Mucosa of descending colon (tissue), 3 donors: Measurements from ENCODE around the gene PITPNM1. TPM values are rescaled to one million over a fixed set of nuclear protein-coding genes. Genes with fewer than 3 reads are reported as not detected.
A peak's percentile ranks its signal among the peaks of the same experiment; 100 is the strongest.
"Not testable (repeated sequence)": the region's sequence is repeated elsewhere in the genome, so short reads cannot be mapped to it uniquely, and the experiment has no call there.

Experiments used
- ATAC-seq: fragments of 200-7000 bp; cut with Tn5 transposase; one replicate; pipeline ENCODE4 v1.9.1; 2020; ENCODE audit warnings: mild to moderate bottlenecking, moderate library complexity
- DNase-seq, 3 donors: peaks; one replicate each; pipeline ENCODE4 v3.0.0-alpha.2; 2020
- H3K36me3 ChIP-seq: fragments of 200-600 bp; one replicate; pipeline ENCODE4 v1.8.0; 2021; ENCODE audit warnings: low read depth, mild to moderate bottlenecking
- H3K4me1 ChIP-seq: fragments of 200-600 bp; one replicate; pipeline ENCODE4 v1.8.0; 2021; ENCODE audit warnings: low read depth, mild to moderate bottlenecking
- H3K4me3 ChIP-seq: fragments of 200-600 bp; one replicate; pipeline ENCODE4 v1.8.0; 2021; ENCODE audit warnings: mild to moderate bottlenecking
- H3K9me3 ChIP-seq: fragments of 200-600 bp; one replicate; pipeline ENCODE4 v1.8.0; 2021; ENCODE audit warnings: mild to moderate bottlenecking
- intact Hi-C, 2 donors: fragments of 100-400 bp; cut with DNase I in 1 of 2; cut with micrococcal nuclease in 1 of 2; formaldehyde crosslinking; loops; one replicate each; pipeline versions ENCODE4 v1.11.0 to v1.11.1; 2022; cut with DNase I, micrococcal nuclease
- total RNA-seq, 3 donors: library from RNA; stranded (reverse); fragmentation: NEBNext Ultra II Directional in 2 of 3; extraction: Animal tissue kit (Norgen Biotek cat#: 25700) in 2 of 3; gene quantifications; one replicate each; pipeline versions ENCODE4 v1.2.1 to v1.2.4, GENCODE V29; 2021 to 2023
- TF ChIP-seq, protein P1 (sequence below): fragments of 200-600 bp; IDR thresholded peaks from one replicate; pipeline ENCODE4 v1.8.0; 2022; ENCODE audit warnings: antibody characterized with exemption, mild to moderate bottlenecking
- donor health status: DM: no; HTN: no; CAD: no; lungs with moderate emphysema.
- donor health status: DM: no; HTN: no; CAD: no.
- donor health status: DM: no; HTN: yes; CAD: no.

PITPNM1 gene
- total RNA-seq, 3 donors from 2014 or later = 59.6 to 104 (median 83.7) TPM

DNA sequence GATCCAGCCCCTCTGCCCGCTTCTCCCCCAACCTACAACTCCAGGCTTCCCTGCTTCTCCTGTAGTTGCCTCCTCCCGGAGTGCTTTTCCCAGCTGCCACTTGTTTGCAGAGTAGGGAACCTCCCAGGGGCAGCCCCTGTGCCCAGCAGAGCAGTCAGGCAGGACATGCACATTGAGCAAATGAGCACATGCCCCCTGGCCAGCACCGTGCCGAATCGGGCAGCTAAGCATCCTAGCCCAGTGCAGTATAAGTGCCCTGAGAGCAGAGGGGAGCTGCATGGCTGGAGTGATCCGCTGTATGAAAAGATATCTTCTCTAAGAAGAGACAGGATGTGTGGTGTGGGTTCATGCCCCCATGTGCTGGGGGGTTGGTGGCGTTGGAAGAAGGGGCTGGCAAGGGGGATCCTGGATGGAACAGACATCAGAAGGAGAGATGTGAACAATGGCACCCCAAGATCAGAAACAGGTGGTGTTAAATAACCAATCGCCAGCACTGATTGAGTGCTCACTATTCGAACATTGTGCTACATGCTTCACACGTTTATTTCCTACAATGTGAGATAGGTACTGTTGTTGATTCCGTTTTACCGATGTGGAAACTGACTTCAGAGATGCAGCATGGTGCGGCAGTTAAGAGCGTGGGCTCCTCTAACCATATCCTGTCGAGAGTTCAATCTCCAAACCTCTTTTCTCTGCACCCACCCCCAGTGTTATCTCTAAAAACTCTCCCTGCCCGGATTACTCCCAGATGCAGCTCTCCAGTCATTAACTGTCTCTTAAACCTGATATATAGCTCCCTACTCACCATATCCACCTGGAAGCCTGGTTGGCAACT, 21.1 kb downstream of the PITPNM1 start:
- no peaks in the 10 kb centered on the region for H3K9me3 ChIP-seq
- intact Hi-C loops = no loop called here
- ATAC-seq = peak; percentile 2
- H3K4me1 ChIP-seq = peaks cover 24% of the 10 kb centered on the region
- DNase-seq = peak in 1 of 3 donors; percentile 64
- no peaks in the 10 kb centered on the region for H3K36me3 ChIP-seq
- TF ChIP-seq, protein P1, sequence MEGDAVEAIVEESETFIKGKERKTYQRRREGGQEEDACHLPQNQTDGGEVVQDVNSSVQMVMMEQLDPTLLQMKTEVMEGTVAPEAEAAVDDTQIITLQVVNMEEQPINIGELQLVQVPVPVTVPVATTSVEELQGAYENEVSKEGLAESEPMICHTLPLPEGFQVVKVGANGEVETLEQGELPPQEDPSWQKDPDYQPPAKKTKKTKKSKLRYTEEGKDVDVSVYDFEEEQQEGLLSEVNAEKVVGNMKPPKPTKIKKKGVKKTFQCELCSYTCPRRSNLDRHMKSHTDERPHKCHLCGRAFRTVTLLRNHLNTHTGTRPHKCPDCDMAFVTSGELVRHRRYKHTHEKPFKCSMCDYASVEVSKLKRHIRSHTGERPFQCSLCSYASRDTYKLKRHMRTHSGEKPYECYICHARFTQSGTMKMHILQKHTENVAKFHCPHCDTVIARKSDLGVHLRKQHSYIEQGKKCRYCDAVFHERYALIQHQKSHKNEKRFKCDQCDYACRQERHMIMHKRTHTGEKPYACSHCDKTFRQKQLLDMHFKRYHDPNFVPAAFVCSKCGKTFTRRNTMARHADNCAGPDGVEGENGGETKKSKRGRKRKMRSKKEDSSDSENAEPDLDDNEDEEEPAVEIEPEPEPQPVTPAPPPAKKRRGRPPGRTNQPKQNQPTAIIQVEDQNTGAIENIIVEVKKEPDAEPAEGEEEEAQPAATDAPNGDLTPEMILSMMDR = no peak
- no peak overlapping the region for H3K4me3 ChIP-seq

DNA sequence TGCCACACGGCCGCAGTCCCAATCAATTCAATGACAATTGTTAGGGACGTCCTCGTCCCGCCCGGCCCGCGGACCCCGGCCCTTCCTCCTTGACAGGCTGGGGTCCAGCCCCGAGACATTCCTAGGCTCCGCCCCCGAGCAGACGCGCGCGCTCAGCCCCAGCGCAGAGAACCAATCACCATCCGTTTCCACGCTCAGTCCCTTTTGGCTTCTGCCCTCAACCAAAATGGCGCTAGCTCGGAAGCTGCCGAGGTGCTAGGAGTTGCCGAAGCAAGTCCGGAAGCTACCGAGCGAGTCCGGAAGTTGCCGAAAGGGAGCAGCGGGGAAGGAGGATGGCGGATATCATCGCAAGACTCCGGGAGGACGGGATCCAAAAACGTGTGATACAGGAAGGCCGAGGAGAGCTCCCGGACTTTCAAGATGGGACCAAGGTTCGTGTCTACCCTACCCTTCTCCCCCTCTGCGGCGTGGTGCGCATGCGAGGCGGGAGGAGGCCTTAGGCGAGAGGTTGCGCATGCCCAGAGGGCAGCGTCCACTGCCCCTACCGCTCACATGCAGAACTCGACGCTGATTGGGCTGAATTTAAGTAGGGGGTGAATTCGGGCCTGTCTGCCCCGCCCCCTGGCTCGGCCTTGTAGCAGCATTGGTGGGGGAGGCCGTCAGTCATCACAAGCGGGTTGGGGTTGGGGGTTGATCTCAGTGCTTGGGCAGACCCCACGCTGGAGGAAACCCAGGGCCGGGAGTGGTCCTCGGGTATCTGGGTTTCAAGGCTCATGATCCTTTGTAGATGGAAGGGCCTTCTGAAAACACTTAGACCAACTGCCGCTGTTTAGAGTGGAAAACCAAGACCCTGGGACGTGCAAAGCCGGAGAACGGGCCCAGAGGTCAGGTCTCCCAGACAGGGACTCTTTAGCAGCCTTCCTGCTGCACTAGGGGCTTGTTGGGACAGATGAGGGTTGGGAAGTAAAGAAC, 22.1 kb downstream of the PITPNM1 start, which contains the start of gene AIP:
Gene AIP, plus strand, starts transcription at position 200 of the 972 bp plus-strand sequence. Its CDS starts 133 bp downstream, at position 333.
- TF ChIP-seq, protein P1 = no peak
- DNase-seq (peak; percentile 98 to 99 (median 98)), ATAC-seq (peak; percentile 96)
- Histone ChIP-seq H3K4me3 (peak within 1 kb of the TSS; percentile 27), H3K36me3 (no peaks in the 10 kb centered on the region), H3K9me3 (no peaks in the 10 kb centered on the region), H3K4me1 (peaks cover 23% of the 10 kb centered on the region)
- intact Hi-C loops = no loop called here

GRCh38 chr11:67482275-67482826, 22.8 kb downstream of the PITPNM1 start:
- intact Hi-C loops = no loop called here
- no peaks in the 10 kb centered on the region for H3K9me3 ChIP-seq
- peak overlapping the region; percentile 7 for H3K4me3 ChIP-seq
- no peaks in the 10 kb centered on the region for H3K36me3 ChIP-seq
- TF ChIP-seq, protein P1 = no peak
- peaks cover 23% of the 10 kb centered on the region for H3K4me1 ChIP-seq
- ATAC-seq (peak; percentile 50), DNase-seq (peak in 1 of 3 donors; percentile 54)

DNA sequence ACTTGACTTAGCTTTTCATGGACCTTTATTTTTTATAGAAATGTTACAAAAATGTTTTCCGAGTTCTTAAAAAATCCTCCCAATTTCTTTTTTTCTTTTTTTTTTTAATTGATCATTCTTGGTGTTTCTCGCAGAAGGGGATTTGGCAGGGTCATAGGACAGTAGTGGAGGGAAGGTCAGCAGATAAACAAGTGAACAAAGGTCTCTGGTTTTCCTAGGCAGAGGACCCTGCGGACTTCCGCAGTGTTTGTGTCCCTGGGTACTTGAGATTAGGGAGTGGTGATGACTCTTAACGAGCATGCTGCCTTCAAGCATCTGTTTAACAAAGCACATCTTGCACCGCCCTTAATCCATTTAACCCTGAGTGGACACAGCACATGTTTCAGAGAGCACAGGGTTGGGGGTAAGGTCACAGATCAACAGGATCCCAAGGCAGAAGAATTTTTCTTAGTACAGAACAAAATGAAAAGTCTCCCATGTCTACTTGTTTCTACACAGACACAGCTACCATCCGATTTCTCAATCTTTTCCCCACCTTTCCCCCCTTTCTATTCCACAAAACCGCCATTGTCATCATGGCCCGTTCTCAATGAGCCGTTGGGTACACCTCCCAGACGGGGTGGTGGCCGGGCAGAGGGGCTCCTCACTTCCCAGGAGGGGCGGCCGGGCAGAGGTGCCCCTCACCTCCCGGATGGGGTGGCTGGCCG, 27.7 kb downstream of the PITPNM1 start:
- intact Hi-C loops, H3K4me1 ChIP-seq: not testable (repeated sequence)

GRCh38 chr11:67476692-67477091, 28.5 kb downstream of the PITPNM1 start:
- H3K4me3 ChIP-seq, H3K4me1 ChIP-seq, H3K9me3 ChIP-seq, H3K36me3 ChIP-seq, DNase-seq, intact Hi-C loops, ATAC-seq: not testable (repeated sequence)

More for the DNA sequence above, 27.7 kb downstream of the PITPNM1 start:
- not testable (repeated sequence) for H3K9me3 ChIP-seq, DNase-seq, H3K36me3 ChIP-seq, ATAC-seq, H3K4me3 ChIP-seq

- intact Hi-C loops = no loop called here
- no peaks in the 10 kb centered on the region for H3K36me3 ChIP-seq
Observed at GRCh38 chr11:67472882-67473281, 32.3 kb downstream of the PITPNM1 start.

More at GRCh38 chr11:67472882-67473281, 32.3 kb downstream of the PITPNM1 start:
- ATAC-seq (no peak), DNase-seq (no peak)
- Histone ChIP-seq H3K9me3 (no peaks in the 10 kb centered on the region), H3K4me1 (peaks cover 5% of the 10 kb centered on the region), H3K4me3 (no peak overlapping the region)
- TF ChIP-seq, protein P1 = no peak
